Measurements from ENCODE around the gene BCAS3. TPM values are rescaled to one million over a fixed set of nuclear protein-coding genes. Genes with fewer than 3 reads are reported as not detected.

The BCAS3 gene
- total RNA-seq, 4 donors from 2014 or later = 21.7 to 42.2 (median 23.0) TPM

DNA sequence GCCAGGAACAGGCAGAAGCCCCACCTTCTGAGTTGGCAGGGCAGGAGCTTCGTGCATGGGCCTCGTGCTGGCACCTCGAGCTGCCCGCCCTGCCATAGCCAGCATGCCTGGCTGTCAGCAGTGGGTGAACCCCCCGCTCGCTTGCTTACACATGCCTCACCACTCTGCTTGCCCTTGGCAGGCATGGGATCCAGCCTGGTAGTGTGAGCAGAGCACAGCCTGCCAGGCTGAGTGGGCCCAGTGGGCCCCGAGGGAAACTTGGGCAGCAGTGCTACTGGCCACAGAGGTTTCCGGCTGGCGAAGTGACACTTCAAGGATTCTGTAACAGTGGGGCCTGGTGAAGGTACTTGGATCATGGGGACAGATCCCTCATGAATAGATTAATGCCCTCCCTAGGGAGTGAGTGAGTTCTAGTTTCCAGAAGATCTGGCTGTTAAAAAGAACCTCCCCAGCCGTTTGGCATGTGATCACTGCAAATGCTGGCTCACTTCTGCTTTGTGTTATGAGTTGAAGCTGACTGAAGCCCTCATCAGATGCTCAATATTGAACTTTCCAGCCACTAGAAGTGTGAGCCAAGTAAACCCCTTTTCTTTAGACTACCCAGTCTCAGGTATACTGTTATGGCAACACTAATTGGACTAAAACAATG, 114.7 kb downstream of the BCAS3 start:
- TF ChIP-seq, protein P1, sequence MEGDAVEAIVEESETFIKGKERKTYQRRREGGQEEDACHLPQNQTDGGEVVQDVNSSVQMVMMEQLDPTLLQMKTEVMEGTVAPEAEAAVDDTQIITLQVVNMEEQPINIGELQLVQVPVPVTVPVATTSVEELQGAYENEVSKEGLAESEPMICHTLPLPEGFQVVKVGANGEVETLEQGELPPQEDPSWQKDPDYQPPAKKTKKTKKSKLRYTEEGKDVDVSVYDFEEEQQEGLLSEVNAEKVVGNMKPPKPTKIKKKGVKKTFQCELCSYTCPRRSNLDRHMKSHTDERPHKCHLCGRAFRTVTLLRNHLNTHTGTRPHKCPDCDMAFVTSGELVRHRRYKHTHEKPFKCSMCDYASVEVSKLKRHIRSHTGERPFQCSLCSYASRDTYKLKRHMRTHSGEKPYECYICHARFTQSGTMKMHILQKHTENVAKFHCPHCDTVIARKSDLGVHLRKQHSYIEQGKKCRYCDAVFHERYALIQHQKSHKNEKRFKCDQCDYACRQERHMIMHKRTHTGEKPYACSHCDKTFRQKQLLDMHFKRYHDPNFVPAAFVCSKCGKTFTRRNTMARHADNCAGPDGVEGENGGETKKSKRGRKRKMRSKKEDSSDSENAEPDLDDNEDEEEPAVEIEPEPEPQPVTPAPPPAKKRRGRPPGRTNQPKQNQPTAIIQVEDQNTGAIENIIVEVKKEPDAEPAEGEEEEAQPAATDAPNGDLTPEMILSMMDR (IDR thresholded peaks at IDR 0.05; ENCODE audit: low read depth) = no peak

DNA sequence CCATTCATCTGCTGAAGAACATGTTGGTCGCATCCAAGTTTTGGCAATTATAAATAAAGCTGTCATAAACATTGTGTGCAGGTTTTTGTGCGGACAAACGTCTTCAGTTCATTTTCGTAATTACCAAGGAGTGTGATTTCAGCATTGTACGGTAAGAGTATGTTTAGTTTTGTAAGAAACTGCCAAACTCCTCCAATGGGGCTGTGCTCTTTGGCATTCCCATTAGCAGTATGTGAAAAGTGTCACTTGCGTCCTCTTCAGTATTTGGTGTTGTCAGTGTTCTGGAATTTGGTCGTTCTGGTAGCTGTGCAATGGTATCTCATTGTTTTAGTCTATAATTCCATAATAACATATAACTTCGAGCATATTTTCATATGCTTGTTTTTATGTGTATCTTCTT, 120.9 kb downstream of the BCAS3 start:
- TF ChIP-seq, protein P1 (IDR thresholded peaks at IDR 0.05; ENCODE audit: low read depth) = no peak

DNA sequence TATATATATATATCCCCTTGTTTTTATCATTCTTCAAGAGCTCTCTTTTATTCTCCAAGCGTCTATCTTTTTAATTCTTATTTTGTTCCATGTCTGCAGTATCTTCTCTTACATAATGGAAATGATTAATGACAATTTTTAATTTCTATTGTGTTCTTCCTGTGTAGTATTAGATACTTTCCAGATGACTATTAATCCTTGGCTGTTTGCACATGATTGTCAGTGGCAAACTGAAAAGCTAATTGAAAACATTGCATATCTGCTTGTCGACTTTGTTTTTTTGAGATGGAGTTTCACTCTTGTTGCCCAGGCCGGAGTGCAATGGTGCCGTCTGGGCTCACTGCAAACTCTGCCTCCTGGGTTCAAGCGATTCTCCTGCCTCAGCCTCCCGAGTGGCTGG, 124.7 kb downstream of the BCAS3 start:
- TF ChIP-seq, protein P1 (IDR thresholded peaks at IDR 0.05; ENCODE audit: low read depth) = no peak

DNA sequence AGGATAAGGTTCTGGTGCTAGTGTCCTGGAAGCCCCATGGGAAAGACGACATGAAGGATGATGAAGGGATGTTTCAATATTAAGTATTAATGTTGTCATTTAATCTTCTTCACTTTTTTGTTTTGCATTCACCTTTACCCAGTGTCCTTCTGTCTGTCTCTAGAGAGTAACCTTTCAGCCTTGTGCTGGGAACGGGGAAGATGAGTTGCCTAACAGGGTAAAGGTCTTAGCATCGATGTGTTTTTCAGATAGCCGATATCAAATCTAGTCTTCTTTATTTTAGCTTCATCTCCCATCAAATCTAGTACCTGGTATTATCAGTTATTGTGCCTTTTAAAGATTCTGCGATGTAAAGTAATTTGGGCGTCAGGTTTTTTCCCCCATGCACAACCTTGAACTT, 125.4 kb downstream of the BCAS3 start:
- TF ChIP-seq, protein P1 (IDR thresholded peaks at IDR 0.05; ENCODE audit: low read depth) = no peak

DNA sequence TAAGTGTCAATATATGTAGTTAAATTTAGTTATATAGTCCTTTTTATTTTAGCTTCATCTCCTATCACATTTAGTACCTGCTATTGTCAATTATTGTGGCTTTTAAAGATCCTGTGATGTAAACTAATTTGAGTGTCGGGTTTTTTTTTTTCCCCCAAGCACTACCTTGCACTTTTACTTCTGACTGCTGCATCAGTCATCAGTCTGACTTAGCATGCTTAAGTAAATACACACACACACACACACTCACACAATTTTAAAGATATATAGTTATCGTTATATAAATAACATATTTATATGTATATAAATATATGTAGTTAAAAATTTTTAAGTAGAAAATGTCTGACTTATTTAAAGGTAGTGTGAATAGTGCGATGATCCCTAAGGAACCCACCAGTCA, 127.2 kb downstream of the BCAS3 start:
- TF ChIP-seq, protein P1 (IDR thresholded peaks at IDR 0.05; ENCODE audit: low read depth) = no peak

DNA sequence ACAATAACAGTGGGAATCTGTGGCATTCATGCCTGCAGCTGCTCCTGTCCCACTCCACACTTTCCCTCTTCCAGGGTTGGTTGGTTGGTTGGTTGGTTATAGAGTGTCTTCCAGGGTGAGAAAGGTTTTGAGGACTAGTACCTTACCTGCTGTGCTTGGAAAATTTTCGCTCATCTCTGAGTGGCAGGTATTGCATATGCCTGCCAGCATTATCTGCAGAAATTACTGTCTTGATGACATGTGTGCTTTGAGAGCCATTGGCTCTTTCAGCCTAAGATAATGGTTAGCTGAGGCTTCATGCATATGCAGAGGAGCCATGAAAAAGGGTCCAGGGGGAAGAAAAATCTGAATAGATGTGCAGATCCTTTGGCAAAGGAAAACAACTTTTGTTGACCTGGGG, 131.8 kb downstream of the BCAS3 start:
- TF ChIP-seq, protein P1 (IDR thresholded peaks at IDR 0.05; ENCODE audit: low read depth) = no peak

DNA sequence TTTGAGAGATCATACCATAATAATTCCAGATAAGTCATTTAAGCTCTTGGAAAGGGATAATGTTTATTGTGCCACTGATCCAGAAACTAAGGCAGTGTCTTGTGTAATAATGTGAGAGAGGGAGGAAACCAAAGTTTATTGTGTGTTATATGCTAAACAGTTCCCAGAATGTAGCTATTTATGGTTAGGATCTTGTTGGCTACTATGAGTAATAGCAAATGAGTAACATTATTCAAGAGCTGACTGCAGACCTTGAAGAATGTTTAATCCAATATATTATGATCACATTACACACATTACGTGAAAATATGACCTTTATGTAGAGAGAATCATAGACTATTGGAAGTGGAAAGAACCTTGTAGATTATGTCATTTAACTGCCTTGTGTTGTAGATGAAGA, 139.5 kb downstream of the BCAS3 start:
- TF ChIP-seq, protein P1 (IDR thresholded peaks at IDR 0.05; ENCODE audit: low read depth) = no peak
